Heart left ventricle (tissue), 16 donors: Measurements from ENCODE around the gene COQ4. TPM values are rescaled to one million over a fixed set of nuclear protein-coding genes. Genes with fewer than 3 reads are reported as not detected.
A peak's percentile ranks its signal among the peaks of the same experiment; 100 is the strongest.

Source experiments
- ATAC-seq, 4 donors: fragments of 200-7000 bp; cut with Tn5 transposase; one replicate each; pipeline ENCODE4 v1.9.1; 2020 to 2022; ENCODE audit warnings: moderate library complexity in 4 of 4, mild to moderate bottlenecking in 3 of 4, moderate number of reproducible peaks in 1 of 4
- DNase-seq, 5 donors: peaks; one replicate each; pipeline ENCODE4 v3.0.0-alpha.2; 2020
- H3K27ac ChIP-seq, 12 donors: fragments of 200-600 bp; sonication (generic) in 4 of 12; one replicate each; pipeline versions ENCODE4 v1.5.0 to v1.8.0; 2016 to 2022; ENCODE audit warnings: mild to moderate bottlenecking in 2 of 12
- H3K27me3 ChIP-seq, 9 donors: fragments of 200-600 bp; sonication (generic) in 2 of 9; one replicate each; pipeline versions ENCODE4 v1.5.1 to v1.8.0; 2016 to 2022; ENCODE audit warnings: mild to moderate bottlenecking in 3 of 9
- H3K36me3 ChIP-seq, 9 donors: fragments of 200-600 bp; sonication (generic) in 2 of 9; one replicate each; pipeline versions ENCODE4 v1.5.0 to v1.8.0; 2018 to 2022; ENCODE audit warnings: mild to moderate bottlenecking in 2 of 9
- H3K4me1 ChIP-seq, 12 donors: fragments of 200-600 bp; sonication (generic) in 4 of 12; one replicate each; pipeline versions ENCODE4 v1.5.0 to v1.8.0; 2016 to 2022; ENCODE audit warnings: mild to moderate bottlenecking in 3 of 12
- H3K4me3 ChIP-seq, 12 donors: fragments of 200-600 bp; sonication (generic) in 4 of 12; one replicate each; pipeline versions ENCODE4 v1.5.0 to v1.8.0; 2017 to 2022; ENCODE audit warnings: mild to moderate bottlenecking in 9 of 12, moderate library complexity in 4 of 12
- H3K9me3 ChIP-seq, 12 donors: fragments of 200-600 bp; sonication (generic) in 4 of 12; one replicate each; pipeline versions ENCODE4 v1.5.0 to v1.8.0; 2016 to 2022; ENCODE audit warnings: mild to moderate bottlenecking in 1 of 12
- CTCF ChIP-seq, 12 donors: fragments of 200-600 bp; sonication (generic) in 4 of 12; IDR thresholded peaks; one replicate each; pipeline versions ENCODE4 v1.5.0 to v1.8.0; 2018 to 2022; ENCODE audit warnings: antibody characterized with exemption in 12 of 12, mild to moderate bottlenecking in 5 of 12
- POLR2A ChIP-seq, 2 donors: fragments of 450-650 bp; IDR thresholded peaks; one replicate each; pipeline ENCODE4 v1.6.1; 2017; ENCODE audit warnings: antibody characterized with exemption in 2 of 2, mild to moderate bottlenecking in 2 of 2, moderate library complexity in 2 of 2
- whole genome bisulfite sequencing, 4 donors: extraction: QIAGEN DNeasy Blood & Tissue Kit in 2 of 4; methylation state at CpG; one replicate each; pipeline versions ENCODE4 v1.1.5 to v1.1.7; 2013 to 2018; 5-methylcytosine and 5-hydroxymethylcytosine counted together
- intact Hi-C, 10 donors: fragments of 100-400 bp; cut with DNase I; formaldehyde crosslinking; loops; one replicate each; pipeline versions ENCODE4 v1.11.1 to v1.14.2; 2022
- polyA plus RNA-seq, 2 donors: library from polyadenylated mRNA; stranded (reverse); fragments of 200-250 nt; gene quantifications; one replicate each; pipeline ENCODE4 v1.2.3, GENCODE V29; 2013
- total RNA-seq, 9 donors: library from RNA; depleted of rRNA in 2 of 9; stranded (reverse); fragments of >200 nt in 2 of 9; fragmentation: NEBNext Ultra II Directional in 3 of 9; extraction: Animal tissue kit (Norgen Biotek cat#: 25700) in 3 of 9; gene quantifications; one replicate each; pipeline versions ENCODE4 v1.1.0 to v1.2.4, GENCODE V29; 2016 to 2023
- donor health status: ischemic (EF 13 %, LVEDD 7.1; RV severe dilation, severe dysfunction).
- donor health status: healthy with polysubstance abuse.
- donor health status: DM: no; HTN: yes; CAD: no.
- donor health status: DM: no; HTN: no; CAD: no.
- donor health status: ischemic (EF 25% LVEDD 6.9; RV normal size, moderate dysfunction).
- donor health status: ischemic (EF 25% LVEDD 5.7; RV mildly dilated, moderate dysfunction).
- donor health status: healthy.
- donor health status: DM: yes; HTN: yes; CAD: no.
- donor health status: ischemic (EF 35%, LVEDD 5.7; RV mildly dilated, moderate dysfunction).
- donor health status: nonischemic (EF 11% LVEDD 7.7; RV severe dilation, severe dysfunction).
- donor health status: DM: yes; HTN: yes; CAD: no.
- donor health status: PGD.
- donor health status: ischemic (EF 29% LVEDD 5.4; RV normal size, mild dysfunction).
- donor health status: nonischemic (EF 23%, LVEDD 6.1; RV moderate dilation, normal function).

The COQ4 gene
- total and polyA plus RNA-seq, 11 donors: 19.0 to 43.2 (median 30.1) TPM

DNA sequence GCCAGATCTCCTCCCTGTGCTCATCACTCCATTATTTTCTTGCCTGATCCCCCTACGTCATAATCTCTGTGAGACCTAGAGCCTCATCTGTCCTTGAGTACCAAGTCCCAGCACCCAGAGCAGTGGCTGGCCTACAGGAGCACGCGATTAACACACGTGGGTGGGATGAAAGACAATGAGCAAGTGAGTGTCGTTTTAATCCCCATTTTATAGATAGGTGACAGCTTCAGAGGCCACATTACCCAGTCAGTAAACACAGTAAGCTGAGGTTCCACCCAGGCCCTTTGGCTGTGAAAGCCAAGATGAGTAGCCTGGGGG lies 17.7 kb upstream of the COQ4 start:
- TF ChIP-seq CTCF (IDR thresholded peaks at IDR 0.05): no peak
- no peak for TF ChIP-seq POLR2A (IDR thresholded peaks at IDR 0.05)
- DNase-seq: no peak
- Histone ChIP-seq H3K4me1 (peaks cover 0 to 6% (median 0%) of the 10 kb centered on the region in 12 donors), H3K27ac (no peak overlapping the region), H3K4me3 (no peak overlapping the region), H3K36me3 (peaks cover 0 to 24% (median 22%) of the 10 kb centered on the region in 9 donors), H3K27me3 (no peaks in the 10 kb centered on the region), H3K9me3 (no peaks in the 10 kb centered on the region)
- intact Hi-C loops: no loop called here
- no peak for ATAC-seq
- 70 to 75% (median 75%) methylated on average over 5 of the region's 5 CpGs for WGBS, 4 donors

- peak overlapping the region in 8 of 12 donors; percentile 40 to 83 (median 70) for H3K27ac ChIP-seq
- ATAC-seq (no peak), DNase-seq (no peak)
These were observed 13.1 kb upstream of the COQ4 start for GRCh38 chr9:128309551-128309950.

DNA sequence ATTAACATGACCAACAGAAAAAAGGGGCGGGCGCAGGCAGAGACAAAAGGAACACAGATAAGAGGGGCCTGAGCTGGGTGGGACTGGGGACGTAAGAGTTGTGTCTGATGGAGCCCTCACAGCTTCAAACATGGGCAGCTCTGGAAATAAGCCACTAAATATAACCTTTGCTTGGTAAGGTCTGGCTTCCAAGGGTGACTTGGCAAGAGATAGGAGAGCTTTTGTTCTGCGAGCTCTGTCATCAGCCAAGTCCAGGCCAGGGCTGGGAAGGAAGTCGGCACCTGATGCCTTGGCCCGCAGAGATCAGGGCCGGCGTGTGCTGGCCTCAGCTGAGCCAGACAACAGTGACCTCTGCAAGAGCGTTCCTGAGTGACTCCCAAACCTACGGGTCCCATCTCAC lies 12.2 kb upstream of the COQ4 start:
- Histone ChIP-seq H3K36me3 (peaks cover 0 to 73% (median 64%) of the 10 kb centered on the region in 9 donors), H3K9me3 (no peaks in the 10 kb centered on the region), H3K4me3 (no peak overlapping the region), H3K4me1 (peaks cover 0 to 15% (median 4%) of the 10 kb centered on the region in 12 donors), H3K27ac (peak overlapping the region in 11 of 12 donors; percentile 3 to 83 (median 65)), H3K27me3 (no peaks in the 10 kb centered on the region)
- WGBS, 4 donors: 33 to 69% (median 42%) methylated on average over 10 of the region's 10 CpGs
- intact Hi-C loops: no loop called here
- TF ChIP-seq POLR2A (IDR thresholded peaks at IDR 0.05) (no peak), CTCF (IDR thresholded peaks at IDR 0.05) (no peak)
- ATAC-seq (peak; percentile 86 to 92 (median 90)), DNase-seq (peak in 4 of 5 donors; percentile 13 to 80 (median 54))

More at GRCh38 chr9:128309551-128309950, 13.1 kb upstream of the COQ4 start:
- Histone ChIP-seq H3K9me3 (no peaks in the 10 kb centered on the region), H3K4me3 (no peak overlapping the region), H3K36me3 (peaks cover 0 to 64% (median 55%) of the 10 kb centered on the region in 9 donors), H3K27me3 (no peaks in the 10 kb centered on the region), H3K4me1 (peaks cover 0 to 15% (median 4%) of the 10 kb centered on the region in 12 donors)
- intact Hi-C loops: no loop called here
- no peak for TF ChIP-seq CTCF (IDR thresholded peaks at IDR 0.05)
- TF ChIP-seq POLR2A (IDR thresholded peaks at IDR 0.05): no peak
- WGBS, 4 donors: 88 to 95% (median 94%) methylated on average over 6 to 16 of the region's 16 CpGs

DNA sequence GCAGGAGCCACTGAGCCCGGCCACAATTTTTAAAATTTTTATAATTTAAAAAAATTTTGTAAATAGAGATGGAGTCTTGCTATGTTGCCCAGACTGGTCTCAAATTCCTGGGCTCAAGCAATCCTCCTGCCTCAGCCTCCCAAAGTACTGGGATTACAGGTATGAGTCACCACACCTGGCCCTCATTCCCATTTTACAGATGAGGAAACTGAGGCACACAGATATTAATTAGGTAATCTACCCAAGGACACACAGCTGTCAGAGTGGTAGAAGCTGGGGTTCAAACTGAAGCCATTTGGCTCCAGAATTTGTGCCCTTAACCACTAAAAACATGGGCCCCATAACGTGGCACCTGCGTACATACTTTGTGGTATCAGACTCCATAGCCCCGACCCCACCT lies 7.9 kb upstream of the COQ4 start:
- H3K4me3 ChIP-seq: no peak overlapping the region
- intact Hi-C loops: no loop called here
- no peak for DNase-seq
- no peak overlapping the region for H3K27ac ChIP-seq
- H3K4me1 ChIP-seq: peaks cover 0 to 15% (median 4%) of the 10 kb centered on the region in 12 donors
- TF ChIP-seq CTCF (IDR thresholded peaks at IDR 0.05) (no peak), POLR2A (IDR thresholded peaks at IDR 0.05) (no peak)
- H3K27me3 ChIP-seq: no peaks in the 10 kb centered on the region
- H3K9me3 ChIP-seq: no peaks in the 10 kb centered on the region
- no peak for ATAC-seq
- H3K36me3 ChIP-seq: peaks cover 0 to 92% (median 77%) of the 10 kb centered on the region in 9 donors
- WGBS, 4 donors: 94 to 97% (median 95%) methylated on average over 4 of the region's 4 CpGs
